NAMALWA (cell line): ENCODE measurements around the gene DYSF.

ENCODE experiments used
- DNase-seq: peaks from one replicate; pipeline ENCODE4 v3.0.0-alpha.2; 2015; ENCODE audit warnings: low spot score

Gene DYSF

DNA sequence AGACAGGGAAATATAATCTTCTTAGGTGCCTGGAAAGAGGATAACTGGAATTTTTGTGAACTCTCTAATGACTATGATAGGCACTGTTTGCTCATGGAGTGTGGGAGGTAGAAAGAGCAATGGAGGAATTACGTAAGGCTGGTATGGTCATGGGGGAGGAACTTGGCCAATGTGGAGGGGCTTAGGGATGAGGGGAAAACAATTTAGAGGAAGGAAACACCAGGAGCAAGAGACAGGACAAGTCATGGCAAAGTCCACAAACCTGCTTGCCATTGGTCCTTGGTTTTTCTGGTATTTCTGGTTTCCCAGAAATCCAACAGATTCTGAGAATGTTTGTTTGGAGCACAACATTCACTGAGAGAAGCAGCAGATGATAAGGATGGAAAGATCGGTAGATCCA, 274.2 kb downstream of the DYSF start:
- no peak for DNase-seq

DNA sequence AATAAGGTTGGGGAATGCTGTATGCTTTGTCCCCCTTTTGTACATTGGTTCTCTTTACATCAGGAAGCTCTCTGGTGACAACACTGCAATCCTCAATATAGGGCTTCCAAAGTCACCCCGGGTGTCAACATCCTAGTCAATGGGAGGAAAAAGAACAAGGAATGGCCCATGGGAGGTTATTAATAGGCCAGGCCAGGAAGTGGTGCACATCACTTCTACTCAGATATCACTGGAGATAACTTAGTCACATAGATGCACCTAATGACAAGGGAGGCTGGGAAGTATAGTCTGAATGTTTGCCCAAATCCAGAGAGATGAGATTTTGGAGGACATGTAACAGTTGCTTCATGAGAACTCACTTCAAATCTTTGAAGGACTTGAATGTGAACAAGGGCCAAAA, 274.7 kb downstream of the DYSF start:
- no peak for DNase-seq

DNA sequence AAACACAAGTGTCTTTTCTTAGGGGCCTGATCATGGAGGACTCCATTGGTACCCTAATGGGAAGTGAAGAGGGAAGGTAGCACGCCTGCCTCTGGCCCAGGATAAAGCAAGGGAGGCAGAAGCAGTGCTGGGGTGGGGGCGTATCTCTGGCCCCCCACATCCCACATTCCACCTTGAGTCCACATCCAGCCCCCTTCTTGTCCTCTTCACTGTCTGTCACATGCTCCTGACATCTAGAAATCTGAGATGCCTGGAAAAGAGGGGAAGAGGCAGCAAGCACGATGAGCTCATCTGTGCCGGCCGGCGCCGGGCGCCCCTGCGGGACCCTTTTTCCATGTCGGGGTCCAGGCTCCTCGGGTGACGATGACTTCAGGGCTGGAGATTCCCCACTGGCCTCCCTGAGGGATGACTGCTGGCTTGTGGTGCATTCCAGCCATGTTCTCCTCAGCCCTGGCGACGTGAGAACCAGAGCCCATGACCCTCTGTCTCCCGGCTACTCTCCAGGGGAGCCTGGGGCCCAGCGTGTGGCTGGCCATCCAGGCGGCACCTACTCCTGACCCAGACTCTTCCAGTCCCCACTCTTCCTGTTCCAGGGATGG, 277.5 kb downstream of the DYSF start:
- DNase-seq, result no peak

DNA sequence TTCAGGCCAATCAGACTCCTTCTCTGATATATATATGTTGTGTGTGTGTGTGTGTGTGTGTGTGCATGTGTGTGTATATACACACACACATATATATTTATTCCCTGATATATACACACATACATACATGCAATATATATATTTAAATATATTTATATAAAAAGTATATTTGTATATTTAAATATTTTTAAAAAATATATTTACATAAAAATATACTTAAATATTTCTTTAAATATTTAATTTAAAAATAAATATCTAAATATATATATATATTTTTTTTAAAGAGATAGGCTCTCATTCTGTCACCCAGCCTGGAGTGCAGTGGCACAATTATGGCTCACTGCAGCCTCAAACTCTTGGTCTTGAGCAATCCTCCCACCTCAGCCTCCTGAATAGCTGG, 281.3 kb downstream of the DYSF start:
- no peak for DNase-seq

DNA sequence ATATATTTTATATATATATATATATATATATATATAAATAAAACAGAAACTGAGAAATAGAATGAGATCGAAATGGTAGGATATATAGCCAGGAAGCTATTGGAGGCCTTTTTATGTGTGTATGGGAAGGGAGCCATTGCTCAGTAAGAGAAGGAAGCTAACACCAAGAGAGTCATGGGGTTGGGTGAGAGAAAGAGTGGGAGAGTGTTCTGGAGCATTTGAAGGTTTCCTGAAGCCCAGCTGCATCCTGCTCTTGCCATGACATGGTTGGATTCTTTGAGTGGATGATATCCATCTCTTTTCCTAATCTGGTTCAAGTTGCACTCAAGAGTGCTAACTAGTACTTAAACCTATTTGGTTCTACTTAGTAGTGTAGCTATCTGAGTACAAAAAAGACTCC, 282.3 kb downstream of the DYSF start:
- DNase-seq, result no peak
